SK-N-SH treated with all-trans-retinoic acid at 6 μM for 48 hours (cell line): Measurements from ENCODE around the gene ADARB2.

Experiments used
- ATAC-seq: fragments of 200-7000 bp; cut with Tn5 transposase; 3 replicates; pipeline ENCODE4 v1.9.1; 2020; ENCODE audit warnings: mild to moderate bottlenecking, moderate library complexity
- ARNTL ChIP-seq: fragments of 450-650 bp; formaldehyde crosslinking; IDR thresholded peaks from 2 replicates; pipeline ENCODE4 v1.5.0; 2020; ENCODE audit warnings: low read depth, mild to moderate bottlenecking, moderate library complexity, borderline replicate concordance
- CSDC2 ChIP-seq: fragments of 250-450 bp; sonication (Bioruptor Pico); IDR thresholded peaks from 2 replicates; pipeline ENCODE4 v1.5.0; 2020; ENCODE audit warnings: mild to moderate bottlenecking, moderate library complexity
- ESRRG ChIP-seq: fragments of 250-450 bp; sonication (Bioruptor Pico); IDR thresholded peaks from 2 replicates; pipeline ENCODE4 v1.6.1; 2021; ENCODE audit warnings: mild to moderate bottlenecking
- GLIS3 ChIP-seq: fragments of 250-450 bp; sonication (Bioruptor Pico); IDR thresholded peaks from 2 replicates; pipeline ENCODE4 v1.5.0; 2020; ENCODE audit warnings: mild to moderate bottlenecking, moderate library complexity
- ISL1 ChIP-seq: fragments of 250-450 bp; sonication (Bioruptor Pico); IDR thresholded peaks from 2 replicates; pipeline ENCODE4 v2.1.2; 2022; ENCODE audit warnings: mild to moderate bottlenecking, moderate library complexity
- OSR1 ChIP-seq: fragments of 250-450 bp; sonication (Bioruptor Pico); IDR thresholded peaks from 2 replicates; pipeline ENCODE4 v1.8.0; 2022; ENCODE audit warnings: moderate library complexity, mild to moderate bottlenecking, inconsistent platforms
- PPARA ChIP-seq: fragments of 250-450 bp; sonication (Bioruptor Pico); IDR thresholded peaks from 2 replicates; pipeline ENCODE4 v1.5.0; 2020; ENCODE audit warnings: mild to moderate bottlenecking, borderline replicate concordance
- RARB ChIP-seq: fragments of 250-450 bp; sonication (Bioruptor Pico); IDR thresholded peaks from 2 replicates; pipeline ENCODE4 v1.8.0; 2021; ENCODE audit warnings: mild to moderate bottlenecking, moderate library complexity
- TOX ChIP-seq: fragments of 250-450 bp; sonication (Bioruptor Pico); IDR thresholded peaks from 2 replicates; pipeline ENCODE4 v1.8.0; 2021; ENCODE audit warnings: mild to moderate bottlenecking, moderate library complexity, borderline replicate concordance
- ZNF8 ChIP-seq: fragments of 450-650 bp; formaldehyde crosslinking; IDR thresholded peaks from 2 replicates; pipeline ENCODE4 v1.5.0; 2020; ENCODE audit warnings: mild to moderate bottlenecking, moderate library complexity
- TF ChIP-seq, protein P1 (sequence below): fragments of 250-450 bp; sonication (Bioruptor Pico); IDR thresholded peaks from 2 replicates; pipeline ENCODE4 v1.5.1; 2021; ENCODE audit warnings: mild to moderate bottlenecking, moderate library complexity
- TF ChIP-seq, protein P2 (sequence below): fragments of 250-450 bp; sonication (Bioruptor Pico); IDR thresholded peaks from 2 replicates; pipeline ENCODE4 v1.8.0; 2020; ENCODE audit warnings: mild to moderate bottlenecking, moderate library complexity, borderline replicate concordance
- TF ChIP-seq, protein P3 (sequence below): fragments of 250-450 bp; sonication (Bioruptor Pico); IDR thresholded peaks from 2 replicates; pipeline ENCODE4 v1.5.1; 2020; ENCODE audit warnings: low read depth, mild to moderate bottlenecking, moderate library complexity
- TF ChIP-seq, protein P4 (sequence below): fragments of 250-450 bp; sonication (Bioruptor Pico); IDR thresholded peaks from 2 replicates; pipeline ENCODE4 v1.5.0; 2020; ENCODE audit warnings: mild to moderate bottlenecking, moderate library complexity
- TF ChIP-seq, protein P5 (sequence below): fragments of 250-450 bp; sonication (Bioruptor Pico); IDR thresholded peaks from 2 replicates; pipeline ENCODE4 v1.8.0; 2021; ENCODE audit warnings: low read depth, mild to moderate bottlenecking, moderate library complexity, borderline replicate concordance

ADARB2 gene

DNA sequence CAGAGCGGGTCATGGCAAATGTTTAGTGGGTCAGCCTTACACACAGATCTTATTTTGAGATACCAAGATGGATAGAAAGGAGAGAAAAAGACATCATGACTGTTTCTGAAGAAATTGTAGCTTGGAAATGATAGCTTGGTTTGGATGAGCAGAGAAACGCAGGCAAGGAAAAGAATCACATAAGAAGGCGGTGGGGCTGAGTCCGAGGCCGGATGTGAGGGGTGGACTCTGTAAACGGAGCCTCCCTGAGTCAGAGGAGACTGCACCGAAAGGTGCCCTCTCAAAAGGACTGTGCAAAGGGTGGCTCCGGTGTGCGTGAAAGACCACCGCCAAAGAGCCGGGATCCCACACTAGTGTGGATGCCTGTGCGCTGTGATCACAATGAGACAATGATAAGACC, 53.7 kb downstream of the ADARB2 start (continued):
- TF ChIP-seq, protein P1, sequence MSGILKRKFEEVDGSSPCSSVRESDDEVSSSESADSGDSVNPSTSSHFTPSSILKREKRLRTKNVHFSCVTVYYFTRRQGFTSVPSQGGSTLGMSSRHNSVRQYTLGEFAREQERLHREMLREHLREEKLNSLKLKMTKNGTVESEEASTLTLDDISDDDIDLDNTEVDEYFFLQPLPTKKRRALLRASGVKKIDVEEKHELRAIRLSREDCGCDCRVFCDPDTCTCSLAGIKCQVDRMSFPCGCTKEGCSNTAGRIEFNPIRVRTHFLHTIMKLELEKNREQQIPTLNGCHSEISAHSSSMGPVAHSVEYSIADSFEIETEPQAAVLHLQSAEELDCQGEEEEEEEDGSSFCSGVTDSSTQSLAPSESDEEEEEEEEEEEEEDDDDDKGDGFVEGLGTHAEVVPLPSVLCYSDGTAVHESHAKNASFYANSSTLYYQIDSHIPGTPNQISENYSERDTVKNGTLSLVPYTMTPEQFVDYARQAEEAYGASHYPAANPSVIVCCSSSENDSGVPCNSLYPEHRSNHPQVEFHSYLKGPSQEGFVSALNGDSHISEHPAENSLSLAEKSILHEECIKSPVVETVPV (CRISPR knock-in tag): no peak
- TF ChIP-seq ARNTL (CRISPR knock-in tag) (no peak), ESRRG (no peak), ZNF8 (CRISPR knock-in tag) (no peak), OSR1 (CRISPR knock-in tag) (no peak), ISL1 (CRISPR knock-in tag) (no peak)
- TF ChIP-seq, protein P2, sequence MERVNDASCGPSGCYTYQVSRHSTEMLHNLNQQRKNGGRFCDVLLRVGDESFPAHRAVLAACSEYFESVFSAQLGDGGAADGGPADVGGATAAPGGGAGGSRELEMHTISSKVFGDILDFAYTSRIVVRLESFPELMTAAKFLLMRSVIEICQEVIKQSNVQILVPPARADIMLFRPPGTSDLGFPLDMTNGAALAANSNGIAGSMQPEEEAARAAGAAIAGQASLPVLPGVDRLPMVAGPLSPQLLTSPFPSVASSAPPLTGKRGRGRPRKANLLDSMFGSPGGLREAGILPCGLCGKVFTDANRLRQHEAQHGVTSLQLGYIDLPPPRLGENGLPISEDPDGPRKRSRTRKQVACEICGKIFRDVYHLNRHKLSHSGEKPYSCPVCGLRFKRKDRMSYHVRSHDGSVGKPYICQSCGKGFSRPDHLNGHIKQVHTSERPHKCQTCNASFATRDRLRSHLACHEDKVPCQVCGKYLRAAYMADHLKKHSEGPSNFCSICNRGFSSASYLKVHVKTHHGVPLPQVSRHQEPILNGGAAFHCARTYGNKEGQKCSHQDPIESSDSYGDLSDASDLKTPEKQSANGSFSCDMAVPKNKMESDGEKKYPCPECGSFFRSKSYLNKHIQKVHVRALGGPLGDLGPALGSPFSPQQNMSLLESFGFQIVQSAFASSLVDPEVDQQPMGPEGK (CRISPR knock-in tag): no peak
- TF ChIP-seq, protein P3, sequence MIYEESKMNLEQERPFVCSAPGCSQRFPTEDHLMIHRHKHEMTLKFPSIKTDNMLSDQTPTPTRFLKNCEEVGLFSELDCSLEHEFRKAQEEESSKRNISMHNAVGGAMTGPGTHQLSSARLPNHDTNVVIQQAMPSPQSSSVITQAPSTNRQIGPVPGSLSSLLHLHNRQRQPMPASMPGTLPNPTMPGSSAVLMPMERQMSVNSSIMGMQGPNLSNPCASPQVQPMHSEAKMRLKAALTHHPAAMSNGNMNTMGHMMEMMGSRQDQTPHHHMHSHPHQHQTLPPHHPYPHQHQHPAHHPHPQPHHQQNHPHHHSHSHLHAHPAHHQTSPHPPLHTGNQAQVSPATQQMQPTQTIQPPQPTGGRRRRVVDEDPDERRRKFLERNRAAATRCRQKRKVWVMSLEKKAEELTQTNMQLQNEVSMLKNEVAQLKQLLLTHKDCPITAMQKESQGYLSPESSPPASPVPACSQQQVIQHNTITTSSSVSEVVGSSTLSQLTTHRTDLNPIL: no peak
- TF ChIP-seq, all 23 proteins: peak for 0

DNA sequence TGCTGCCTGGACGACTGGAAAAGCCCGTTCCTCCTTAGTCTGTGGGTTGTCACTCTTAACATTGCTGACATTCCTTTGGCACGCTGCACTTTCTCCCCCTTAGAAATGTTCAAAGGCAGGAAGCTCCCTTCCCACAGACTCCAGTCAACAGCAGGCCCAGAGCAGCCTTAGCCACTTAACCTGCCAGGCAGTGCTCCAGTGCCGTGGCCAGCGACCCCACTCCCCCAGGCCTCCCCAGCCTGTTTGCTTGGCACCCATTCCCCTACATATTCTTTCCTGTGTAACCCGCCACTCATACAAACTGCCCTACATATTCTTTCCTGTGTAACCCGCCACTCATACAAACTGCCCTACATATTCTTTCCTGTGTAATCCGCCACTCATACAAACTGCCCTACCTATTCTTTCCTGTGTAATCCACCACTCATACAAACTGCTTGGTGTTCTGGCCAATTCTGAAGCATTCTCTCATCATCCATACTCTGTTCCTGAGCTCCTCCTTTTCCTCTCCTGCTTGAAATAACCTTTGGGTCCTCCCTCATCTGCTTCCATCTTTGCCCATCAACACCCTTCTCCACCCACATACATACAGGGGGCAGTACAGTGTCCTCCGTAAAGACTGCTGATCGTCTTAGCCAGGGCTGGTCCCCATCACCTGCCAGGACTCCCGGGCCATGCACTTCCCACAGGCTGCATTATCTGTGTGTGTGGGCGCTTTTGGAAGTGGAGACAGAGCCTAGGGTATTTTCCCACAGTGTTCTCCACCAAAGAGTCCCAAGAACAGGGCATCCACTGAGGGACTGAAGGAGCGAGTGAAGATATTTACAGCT, 57.3 kb downstream of the ADARB2 start:
- TF ChIP-seq, protein P4, sequence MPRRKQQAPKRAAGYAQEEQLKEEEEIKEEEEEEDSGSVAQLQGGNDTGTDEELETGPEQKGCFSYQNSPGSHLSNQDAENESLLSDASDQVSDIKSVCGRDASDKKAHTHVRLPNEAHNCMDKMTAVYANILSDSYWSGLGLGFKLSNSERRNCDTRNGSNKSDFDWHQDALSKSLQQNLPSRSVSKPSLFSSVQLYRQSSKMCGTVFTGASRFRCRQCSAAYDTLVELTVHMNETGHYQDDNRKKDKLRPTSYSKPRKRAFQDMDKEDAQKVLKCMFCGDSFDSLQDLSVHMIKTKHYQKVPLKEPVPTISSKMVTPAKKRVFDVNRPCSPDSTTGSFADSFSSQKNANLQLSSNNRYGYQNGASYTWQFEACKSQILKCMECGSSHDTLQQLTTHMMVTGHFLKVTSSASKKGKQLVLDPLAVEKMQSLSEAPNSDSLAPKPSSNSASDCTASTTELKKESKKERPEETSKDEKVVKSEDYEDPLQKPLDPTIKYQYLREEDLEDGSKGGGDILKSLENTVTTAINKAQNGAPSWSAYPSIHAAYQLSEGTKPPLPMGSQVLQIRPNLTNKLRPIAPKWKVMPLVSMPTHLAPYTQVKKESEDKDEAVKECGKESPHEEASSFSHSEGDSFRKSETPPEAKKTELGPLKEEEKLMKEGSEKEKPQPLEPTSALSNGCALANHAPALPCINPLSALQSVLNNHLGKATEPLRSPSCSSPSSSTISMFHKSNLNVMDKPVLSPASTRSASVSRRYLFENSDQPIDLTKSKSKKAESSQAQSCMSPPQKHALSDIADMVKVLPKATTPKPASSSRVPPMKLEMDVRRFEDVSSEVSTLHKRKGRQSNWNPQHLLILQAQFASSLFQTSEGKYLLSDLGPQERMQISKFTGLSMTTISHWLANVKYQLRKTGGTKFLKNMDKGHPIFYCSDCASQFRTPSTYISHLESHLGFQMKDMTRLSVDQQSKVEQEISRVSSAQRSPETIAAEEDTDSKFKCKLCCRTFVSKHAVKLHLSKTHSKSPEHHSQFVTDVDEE (CRISPR knock-in tag): no peak
- TF ChIP-seq, protein P1 (CRISPR knock-in tag): no peak
- TF ChIP-seq ISL1 (CRISPR knock-in tag) (no peak), CSDC2 (CRISPR knock-in tag) (no peak), ESRRG (no peak), OSR1 (CRISPR knock-in tag) (no peak)
- TF ChIP-seq, protein P3: no peak
- TF ChIP-seq, protein P5, sequence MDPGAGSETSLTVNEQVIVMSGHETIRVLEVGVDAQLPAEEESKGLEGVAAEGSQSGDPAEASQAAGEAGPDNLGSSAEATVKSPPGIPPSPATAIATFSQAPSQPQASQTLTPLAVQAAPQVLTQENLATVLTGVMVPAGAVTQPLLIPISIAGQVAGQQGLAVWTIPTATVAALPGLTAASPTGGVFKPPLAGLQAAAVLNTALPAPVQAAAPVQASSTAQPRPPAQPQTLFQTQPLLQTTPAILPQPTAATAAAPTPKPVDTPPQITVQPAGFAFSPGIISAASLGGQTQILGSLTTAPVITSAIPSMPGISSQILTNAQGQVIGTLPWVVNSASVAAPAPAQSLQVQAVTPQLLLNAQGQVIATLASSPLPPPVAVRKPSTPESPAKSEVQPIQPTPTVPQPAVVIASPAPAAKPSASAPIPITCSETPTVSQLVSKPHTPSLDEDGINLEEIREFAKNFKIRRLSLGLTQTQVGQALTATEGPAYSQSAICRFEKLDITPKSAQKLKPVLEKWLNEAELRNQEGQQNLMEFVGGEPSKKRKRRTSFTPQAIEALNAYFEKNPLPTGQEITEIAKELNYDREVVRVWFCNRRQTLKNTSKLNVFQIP (CRISPR knock-in tag): no peak
- no peak for ATAC-seq

DNA sequence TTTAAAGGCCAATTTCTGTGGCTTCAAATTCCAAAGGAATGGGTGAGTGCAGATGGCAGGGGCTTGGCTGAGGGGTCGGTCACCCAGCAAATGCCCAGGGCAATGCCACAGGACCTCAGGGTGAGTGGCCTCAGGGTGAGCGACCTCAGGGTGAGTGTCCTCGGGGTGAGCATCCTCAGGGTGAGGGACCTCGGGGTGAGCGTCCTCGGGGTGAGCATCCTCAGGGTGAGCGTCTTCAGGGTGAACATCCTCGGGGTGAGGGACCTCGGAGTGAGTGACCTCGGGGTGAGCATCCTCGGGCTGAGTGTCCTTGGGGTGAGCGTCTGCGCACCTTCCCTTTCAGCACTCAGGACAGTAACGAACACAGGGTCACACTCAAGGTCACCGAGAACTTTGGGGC, 59.2 kb downstream of the ADARB2 start:
- no peak for ATAC-seq
- TF ChIP-seq ESRRG: no peak
- TF ChIP-seq GLIS3: no peak
- TF ChIP-seq TOX: no peak
- no peak for TF ChIP-seq RARB
- no peak for TF ChIP-seq OSR1 (CRISPR knock-in tag)
- TF ChIP-seq ISL1 (CRISPR knock-in tag): no peak
- TF ChIP-seq ARNTL (CRISPR knock-in tag): no peak
- no peak for TF ChIP-seq PPARA (CRISPR knock-in tag)
- TF ChIP-seq, protein P4 (CRISPR knock-in tag): no peak
- TF ChIP-seq, protein P2 (CRISPR knock-in tag): no peak
- TF ChIP-seq, protein P3: no peak
